H9 (cell line): ENCODE data around the gene IER3. TPM values are rescaled to one million over a fixed set of nuclear protein-coding genes. Genes with fewer than 3 reads are reported as not detected.

Source experiments
- DNase-seq: peaks from one replicate; pipeline ENCODE4 v3.0.0-alpha.2; 2017
- H2AFZ ChIP-seq: one replicate; pipeline ENCODE4 v1.6.1; 2013; ENCODE audit warnings: mild to moderate bottlenecking, low read length, control low read depth, moderate library complexity
- H2AK5ac ChIP-seq: 2 replicates; pipeline ENCODE4 v1.6.1; 2013; ENCODE audit warnings: low read length, control low read depth, mixed read lengths; ENCODE audit not compliant: insufficient read length
- H2BK120ac ChIP-seq: one replicate; pipeline ENCODE4 v1.6.1; 2013; ENCODE audit warnings: low read depth, mild to moderate bottlenecking, low read length, control low read depth, inconsistent platforms; ENCODE audit not compliant: poor library complexity, severe bottlenecking
- H2BK12ac ChIP-seq: 2 replicates; pipeline ENCODE4 v1.6.1; 2013; ENCODE audit warnings: low read length, control low read depth, mixed read lengths, low read depth; ENCODE audit not compliant: insufficient read length
- H2BK15ac ChIP-seq: 2 replicates; pipeline ENCODE4 v1.6.1; 2013; ENCODE audit warnings: low read depth, low read length, control low read depth
- H2BK20ac ChIP-seq: one replicate; pipeline ENCODE4 v1.6.1; 2013; ENCODE audit warnings: low read depth, mild to moderate bottlenecking, low read length, control low read depth, inconsistent platforms; ENCODE audit not compliant: poor library complexity, severe bottlenecking
- H2BK5ac ChIP-seq: 2 replicates; pipeline ENCODE4 v1.6.1; 2013; ENCODE audit warnings: low read length, control low read depth, mixed read lengths; ENCODE audit not compliant: insufficient read length
- H3K14ac ChIP-seq: 2 replicates; pipeline ENCODE4 v1.6.1; 2013; ENCODE audit warnings: low read length, control low read depth; ENCODE audit not compliant: insufficient read depth
- H3K18ac ChIP-seq: 2 replicates; pipeline ENCODE4 v1.6.1; 2013; ENCODE audit warnings: low read depth, mild to moderate bottlenecking, mixed read lengths, low read length, control low read depth; ENCODE audit not compliant: insufficient read length
- H3K23ac ChIP-seq: 2 replicates; pipeline ENCODE4 v1.6.1; 2013; ENCODE audit warnings: low read length, control low read depth, mixed read lengths, low read depth; ENCODE audit not compliant: insufficient read length
- H3K23me2 ChIP-seq: 2 replicates; pipeline ENCODE4 v1.6.1; 2013; ENCODE audit warnings: low read depth, mild to moderate bottlenecking, mixed read lengths, low read length, control low read depth; ENCODE audit not compliant: insufficient read length, poor library complexity, severe bottlenecking
- H3K27ac ChIP-seq: 2 replicates; pipeline ENCODE4 v1.5.1; 2013; ENCODE audit warnings: low read length, control low read depth, mixed read lengths, low read depth; ENCODE audit not compliant: insufficient read length
- H3K27me3 ChIP-seq: 2 replicates; pipeline ENCODE4 v1.6.1; 2013; ENCODE audit warnings: low read length, control low read depth, inconsistent platforms; ENCODE audit not compliant: insufficient read depth
- H3K4ac ChIP-seq: 2 replicates; pipeline ENCODE4 v1.6.1; 2013; ENCODE audit warnings: low read depth, mild to moderate bottlenecking, control low read depth, inconsistent platforms, low read length, moderate library complexity
- H3K4me1 ChIP-seq: 2 replicates; pipeline ENCODE4 v1.6.1; 2013; ENCODE audit warnings: low read length, control low read depth, inconsistent platforms; ENCODE audit not compliant: insufficient read depth
- H3K4me2 ChIP-seq: 2 replicates; pipeline ENCODE4 v1.6.1; 2013; ENCODE audit warnings: low read length, control low read depth, mixed read lengths; ENCODE audit not compliant: insufficient read length, insufficient read depth
- H3K56ac ChIP-seq: 2 replicates; pipeline ENCODE4 v1.6.1; 2013; ENCODE audit warnings: low read depth, mild to moderate bottlenecking, mixed read lengths, low read length, control low read depth; ENCODE audit not compliant: insufficient read length
- H3K79me1 ChIP-seq: 2 replicates; pipeline ENCODE4 v1.6.1; 2013; ENCODE audit warnings: low read depth, mild to moderate bottlenecking, moderate library complexity, low read length, control low read depth, inconsistent platforms; ENCODE audit not compliant: insufficient read depth, poor library complexity, severe bottlenecking
- H3K79me2 ChIP-seq: 2 replicates; pipeline ENCODE4 v1.6.1; 2013; ENCODE audit warnings: low read length, control low read depth, inconsistent platforms; ENCODE audit not compliant: insufficient read depth
- H3K9ac ChIP-seq: 2 replicates; pipeline ENCODE4 v1.6.1; 2013; ENCODE audit warnings: low read length, control low read depth, mixed read lengths; ENCODE audit not compliant: insufficient read length; ENCODE audit errors: extremely low read depth
- H3K9me3 ChIP-seq: one replicate; pipeline ENCODE4 v1.6.1; 2013; ENCODE audit warnings: low read depth, low read length, inconsistent platforms; ENCODE audit not compliant: control insufficient read depth
- H3T11ph ChIP-seq: one replicate; pipeline ENCODE4 v1.6.1; 2013; ENCODE audit warnings: mild to moderate bottlenecking, low read length, control low read depth, inconsistent platforms
- H4K20me1 ChIP-seq: one replicate; pipeline ENCODE4 v1.6.1; 2013; ENCODE audit not compliant: control insufficient read depth, insufficient read length, insufficient read depth
- H4K5ac ChIP-seq: 2 replicates; pipeline ENCODE4 v1.6.1; 2013; ENCODE audit warnings: low read depth, mild to moderate bottlenecking, mixed read lengths, low read length, control low read depth; ENCODE audit not compliant: insufficient read length
- H4K8ac ChIP-seq: replicated peaks from 2 replicates; pipeline ENCODE4 v1.6.1; 2013; ENCODE audit warnings: low read length, control low read depth, mixed read lengths, low read depth; ENCODE audit not compliant: insufficient read length
- H4K91ac ChIP-seq: 2 replicates; pipeline ENCODE4 v1.6.1; 2013; ENCODE audit warnings: low read depth, mild to moderate bottlenecking, moderate library complexity, mixed read lengths, low read length, control low read depth; ENCODE audit not compliant: insufficient read length
- H3K27ac Mint-ChIP-seq, 3 experiments: 2 replicates in 2 of 3; 3 replicates in 1 of 3; pipeline ENCODE4 v1.8.0; 2020 to 2021; ENCODE audit warnings: mixed read lengths in 3 of 3, mild to moderate bottlenecking in 1 of 3, moderate library complexity in 1 of 3
- H3K27me3 Mint-ChIP-seq: 2 replicates; pipeline ENCODE4 v1.8.0; 2021; ENCODE audit warnings: low read depth, mild to moderate bottlenecking, moderate library complexity, mixed read lengths
- H3K36me3 Mint-ChIP-seq, 3 experiments: 2 replicates in 2 of 3; 3 replicates in 1 of 3; pipeline ENCODE4 v1.8.0; 2020 to 2021; ENCODE audit warnings: low read depth in 3 of 3, mixed read lengths in 3 of 3; ENCODE audit not compliant: insufficient read depth in 1 of 3
- H3K4me1 Mint-ChIP-seq, 2 experiments: 2 replicates each; pipeline ENCODE4 v1.8.0; 2020; ENCODE audit warnings: mixed read lengths in 2 of 2
- H3K4me3 Mint-ChIP-seq, 2 experiments: 2 replicates in 1 of 2; 3 replicates in 1 of 2; pipeline ENCODE4 v1.8.0; 2020 to 2021; ENCODE audit warnings: mild to moderate bottlenecking in 2 of 2, mixed read lengths in 2 of 2, moderate library complexity in 1 of 2
- H3K9me3 Mint-ChIP-seq, 2 experiments: 2 replicates in 1 of 2; 3 replicates in 1 of 2; pipeline ENCODE4 v1.8.0; 2020; ENCODE audit warnings: mild to moderate bottlenecking in 2 of 2, mixed read lengths in 2 of 2, moderate library complexity in 1 of 2
- CTCF ChIP-seq: fragments of 200-600 bp; sonication (generic); conservative IDR thresholded peaks from 3 replicates; pipeline ENCODE4 v1.8.0; 2021; ENCODE audit warnings: antibody characterized with exemption, mild to moderate bottlenecking
- WGBS: extraction: QIAGEN DNeasy Blood & Tissue Kit; methylation state at CpG from one replicate; pipeline ENCODE4 v1.1.7; 2013; ENCODE audit warnings: missing lambda C conversion rate, low lambda C conversion rate, mixed read lengths; ENCODE audit not compliant: insufficient read length; ENCODE audit errors: extremely low coverage; 5-methylcytosine and 5-hydroxymethylcytosine counted together
- total RNA-seq: library from RNA; stranded (reverse); gene quantifications from 2 replicates; pipeline ENCODE4 v1.2.1, GENCODE V29; 2021

The IER3 gene
- total RNA-seq, 1 experiment from 2014 or later: 43.5 TPM

- H4K8ac ChIP-seq: no peak overlapping the region
- no peak overlapping the region for H3K4me3 Mint-ChIP-seq
- no peak overlapping the region for H2AK5ac ChIP-seq
- H3K27ac ChIP-seq: no peak overlapping the region
- no peak overlapping the region for H2BK120ac ChIP-seq
- H3K23me2 ChIP-seq: no peaks in the 10 kb centered on the region
- no peaks in the 10 kb centered on the region for H3K27me3 ChIP-seq
- H3K79me1 ChIP-seq: no peaks in the 10 kb centered on the region
- H3K4me1 Mint-ChIP-seq: peaks cover 6 to 7% of the 10 kb centered on the region in 2 experiments
- H3K4me2 ChIP-seq: no peak overlapping the region
- H3K9ac ChIP-seq: no peak overlapping the region
- no peaks in the 10 kb centered on the region for H3K79me2 ChIP-seq
- H2BK12ac ChIP-seq: no peak overlapping the region
- H3K4ac ChIP-seq: no peak overlapping the region
- H2AFZ ChIP-seq: no peak overlapping the region
- H2BK20ac ChIP-seq: no peak overlapping the region
- no peak overlapping the region for H3K56ac ChIP-seq
- H2BK5ac ChIP-seq: no peak overlapping the region
- H3K14ac ChIP-seq: no peak overlapping the region
- no peak for TF ChIP-seq CTCF
- no peak overlapping the region for H4K91ac ChIP-seq
- H3K23ac ChIP-seq: no peak overlapping the region
- H3K27ac Mint-ChIP-seq: no peak overlapping the region
- no peaks in the 10 kb centered on the region for H3K9me3 ChIP-seq
- H4K20me1 ChIP-seq: no peaks in the 10 kb centered on the region
- no peaks in the 10 kb centered on the region for H3K4me1 ChIP-seq
- no CpG with 5 or more reads among the region's 2 CpGs for WGBS
- no peak overlapping the region for H4K5ac ChIP-seq
- no peak for DNase-seq
- H3K27me3 Mint-ChIP-seq: no peaks in the 10 kb centered on the region
- no peak overlapping the region for H3T11ph ChIP-seq
- no peak overlapping the region for H2BK15ac ChIP-seq
- H3K36me3 Mint-ChIP-seq: peaks cover 68 to 87% (median 79%) of the 10 kb centered on the region in 3 experiments; a peak in 6 of 7 replicates
- H3K9me3 Mint-ChIP-seq: no peaks in the 10 kb centered on the region
- H3K18ac ChIP-seq: no peak overlapping the region
These were observed 35.1 kb downstream of the IER3 start for GRCh38 chr6:30709101-30709868.
